Measurements from ENCODE around the gene TAF9.
"Not testable (repeated sequence)": the region's sequence is repeated elsewhere in the genome, so short reads cannot be mapped to it uniquely, and the experiment has no call there.

The TAF9 gene

GRCh38 chr5:69334793-69335268 lies 34.5 kb downstream of the TAF9 start:
- peak; percentile 91 for DNase-seq

- DNase-seq = not testable (repeated sequence)
Measured at GRCh38 chr5:69333668-69334315, 35.5 kb downstream of the TAF9 start.

GRCh38 chr5:69331528-69332445 lies 37.5 kb downstream of the TAF9 start:
- peak; percentile 69 for DNase-seq

GRCh38 chr5:69329905-69330489 lies 39.3 kb downstream of the TAF9 start:
- no peak for DNase-seq

- no peak for DNase-seq
Measured at GRCh38 chr5:69326365-69326764, 43.0 kb downstream of the TAF9 start.

GRCh38 chr5:69317391-69317790 lies 51.9 kb downstream of the TAF9 start:
- no peak for DNase-seq

- no peak for DNase-seq
Measured at GRCh38 chr5:69315972-69316371, 53.3 kb downstream of the TAF9 start.
